Measurements from ENCODE around the gene TBC1D22A.

TBC1D22A gene

DNA sequence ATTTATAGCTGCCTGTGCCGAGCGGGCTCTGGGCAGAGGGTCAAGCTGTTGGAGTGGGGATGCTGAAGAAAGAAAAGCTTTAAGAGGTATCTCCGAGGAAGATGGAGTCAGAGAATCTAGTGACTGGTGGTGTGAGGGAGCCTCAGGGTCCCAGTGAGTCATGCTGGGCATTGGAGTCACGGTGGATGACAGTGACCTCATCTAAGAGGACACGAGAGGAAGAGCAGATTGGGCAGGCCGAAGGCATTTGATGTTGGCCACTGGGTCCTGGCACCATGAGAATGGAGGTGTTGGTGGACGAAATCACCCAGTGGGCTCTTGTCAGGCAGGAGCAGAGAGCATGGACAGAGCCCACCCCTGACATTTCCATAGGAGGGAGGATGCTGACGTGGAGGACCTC lies 68.4 kb downstream of the TBC1D22A start:
- no peaks in the 10 kb centered on the region for H4K20me1 ChIP-seq (ENCODE audit: insufficient read depth, low read length)
- no peak overlapping the region for H2AFZ ChIP-seq (ENCODE audit: low read length)
- no peaks in the 10 kb centered on the region for H3K27me3 ChIP-seq (ENCODE audit: insufficient read depth, low read length)
- H3F3A ChIP-seq (ENCODE audit: insufficient read depth, low read length): no peaks in the 10 kb centered on the region
- no peak overlapping the region for H3K9ac ChIP-seq (ENCODE audit: low read length)
- peaks cover 54% of the 10 kb centered on the region for H3K36me3 ChIP-seq (ENCODE audit: insufficient read depth, low read length)
- no peak overlapping the region for H3K4me3 ChIP-seq (ENCODE audit: low read depth, low read length, poor library complexity, severe bottlenecking)
- no peaks in the 10 kb centered on the region for H3K9me2 ChIP-seq (ENCODE audit: low read depth, low read length)
- no peaks in the 10 kb centered on the region for H3K79me2 ChIP-seq (ENCODE audit: insufficient read depth, low read length)
- no peaks in the 10 kb centered on the region for H3K4me1 ChIP-seq (ENCODE audit: insufficient read depth, low read length, severe bottlenecking)
- H3K27ac ChIP-seq (ENCODE audit: low read depth, low read length, poor library complexity, severe bottlenecking): no peak overlapping the region
- no peak overlapping the region for H3K4me2 ChIP-seq (ENCODE audit: low read length)
- H3K9me3 ChIP-seq (ENCODE audit: low read length): peaks cover 6% of the 10 kb centered on the region; the same call in 1 of the 2 replicates
- no peak for TF ChIP-seq EZH2 (IDR thresholded peaks at IDR 0.05; ENCODE audit: borderline replicate concordance, low read length)
- TF ChIP-seq, protein P1, sequence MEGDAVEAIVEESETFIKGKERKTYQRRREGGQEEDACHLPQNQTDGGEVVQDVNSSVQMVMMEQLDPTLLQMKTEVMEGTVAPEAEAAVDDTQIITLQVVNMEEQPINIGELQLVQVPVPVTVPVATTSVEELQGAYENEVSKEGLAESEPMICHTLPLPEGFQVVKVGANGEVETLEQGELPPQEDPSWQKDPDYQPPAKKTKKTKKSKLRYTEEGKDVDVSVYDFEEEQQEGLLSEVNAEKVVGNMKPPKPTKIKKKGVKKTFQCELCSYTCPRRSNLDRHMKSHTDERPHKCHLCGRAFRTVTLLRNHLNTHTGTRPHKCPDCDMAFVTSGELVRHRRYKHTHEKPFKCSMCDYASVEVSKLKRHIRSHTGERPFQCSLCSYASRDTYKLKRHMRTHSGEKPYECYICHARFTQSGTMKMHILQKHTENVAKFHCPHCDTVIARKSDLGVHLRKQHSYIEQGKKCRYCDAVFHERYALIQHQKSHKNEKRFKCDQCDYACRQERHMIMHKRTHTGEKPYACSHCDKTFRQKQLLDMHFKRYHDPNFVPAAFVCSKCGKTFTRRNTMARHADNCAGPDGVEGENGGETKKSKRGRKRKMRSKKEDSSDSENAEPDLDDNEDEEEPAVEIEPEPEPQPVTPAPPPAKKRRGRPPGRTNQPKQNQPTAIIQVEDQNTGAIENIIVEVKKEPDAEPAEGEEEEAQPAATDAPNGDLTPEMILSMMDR (IDR thresholded peaks at IDR 0.05; ENCODE audit: low read length): no peak

DNA sequence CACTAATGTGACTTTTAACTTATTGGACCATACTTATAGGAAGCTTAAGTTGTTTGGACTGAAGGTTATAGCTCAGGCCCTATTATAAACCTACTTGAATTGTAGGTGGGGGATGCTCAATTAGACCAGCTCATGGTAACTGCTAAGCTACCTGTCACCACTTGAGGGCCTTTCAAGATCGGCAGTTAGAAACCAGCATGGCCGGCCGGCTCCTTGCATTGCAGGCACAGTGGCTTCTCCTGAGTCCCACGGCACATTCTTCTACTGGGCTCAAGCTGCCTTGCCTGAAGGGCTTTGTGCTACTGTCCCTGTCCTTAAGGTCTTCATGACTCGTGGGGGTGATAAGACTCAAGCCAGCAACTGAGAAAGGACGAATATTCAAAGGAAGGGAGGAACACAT lies 70.8 kb downstream of the TBC1D22A start:
- Histone ChIP-seq H3K9me2 (ENCODE audit: low read depth, low read length) (no peaks in the 10 kb centered on the region), H3K9ac (ENCODE audit: low read length) (no peak overlapping the region), H3K4me3 (ENCODE audit: low read depth, low read length, poor library complexity, severe bottlenecking) (no peak overlapping the region), H3F3A (ENCODE audit: insufficient read depth, low read length) (no peaks in the 10 kb centered on the region), H3K79me2 (ENCODE audit: insufficient read depth, low read length) (no peaks in the 10 kb centered on the region), H3K27me3 (ENCODE audit: insufficient read depth, low read length) (no peaks in the 10 kb centered on the region), H3K4me2 (ENCODE audit: low read length) (no peak overlapping the region), H3K36me3 (ENCODE audit: insufficient read depth, low read length) (peaks cover 34% of the 10 kb centered on the region), H3K4me1 (ENCODE audit: insufficient read depth, low read length, severe bottlenecking) (no peaks in the 10 kb centered on the region), H3K9me3 (ENCODE audit: low read length) (peaks cover 8% of the 10 kb centered on the region; the same call in 1 of the 2 replicates), H2AFZ (ENCODE audit: low read length) (no peak overlapping the region), H4K20me1 (ENCODE audit: insufficient read depth, low read length) (no peaks in the 10 kb centered on the region), H3K27ac (ENCODE audit: low read depth, low read length, poor library complexity, severe bottlenecking) (no peak overlapping the region)
- no peak for TF ChIP-seq EZH2 (IDR thresholded peaks at IDR 0.05; ENCODE audit: borderline replicate concordance, low read length)
- TF ChIP-seq, protein P1 (IDR thresholded peaks at IDR 0.05; ENCODE audit: low read length): peak; percentile 42

DNA sequence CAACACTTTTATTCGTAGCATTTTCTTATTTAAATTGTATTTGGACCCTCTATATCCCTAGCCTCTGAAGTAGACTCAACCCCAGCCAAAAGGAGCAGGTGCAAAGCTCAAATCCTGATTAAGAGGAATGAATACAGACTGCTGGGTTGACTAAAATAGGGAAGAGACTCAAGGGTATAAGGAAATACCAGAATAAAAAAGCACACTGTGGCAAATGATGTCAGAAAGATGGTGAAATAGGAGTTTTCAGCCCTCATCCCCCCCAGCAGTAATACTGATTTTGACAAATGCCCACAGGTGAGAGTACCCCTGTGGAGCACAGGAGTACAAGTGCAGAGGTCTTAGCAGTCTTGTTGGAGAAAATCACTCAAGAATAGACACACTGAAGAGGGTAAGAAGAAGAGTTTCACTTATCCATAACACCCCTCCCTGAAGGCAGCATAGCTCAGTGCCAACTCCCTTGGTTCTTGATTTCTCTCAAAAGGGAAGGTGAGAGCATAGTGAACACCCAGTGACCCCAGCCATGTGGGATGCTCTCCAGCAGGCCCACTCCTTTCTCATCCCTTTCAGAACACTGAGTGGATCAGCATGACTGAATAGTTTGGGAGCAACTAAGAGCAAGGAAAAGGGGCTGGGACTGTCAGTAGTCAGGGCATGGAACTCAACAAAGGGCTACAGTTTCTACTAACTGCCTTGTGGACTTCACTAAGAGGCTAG lies 71.7 kb downstream of the TBC1D22A start:
- Histone ChIP-seq H4K20me1 (ENCODE audit: insufficient read depth, low read length) (no peaks in the 10 kb centered on the region), H3K9me2 (ENCODE audit: low read depth, low read length) (no peaks in the 10 kb centered on the region), H2AFZ (ENCODE audit: low read length) (no peak overlapping the region), H3K27ac (ENCODE audit: low read depth, low read length, poor library complexity, severe bottlenecking) (no peak overlapping the region), H3K9me3 (ENCODE audit: low read length) (peaks cover 8% of the 10 kb centered on the region; the same call in 1 of the 2 replicates), H3K9ac (ENCODE audit: low read length) (no peak overlapping the region), H3F3A (ENCODE audit: insufficient read depth, low read length) (no peaks in the 10 kb centered on the region), H3K4me1 (ENCODE audit: insufficient read depth, low read length, severe bottlenecking) (no peaks in the 10 kb centered on the region), H3K36me3 (ENCODE audit: insufficient read depth, low read length) (peaks cover 24% of the 10 kb centered on the region), H3K79me2 (ENCODE audit: insufficient read depth, low read length) (no peaks in the 10 kb centered on the region), H3K27me3 (ENCODE audit: insufficient read depth, low read length) (no peaks in the 10 kb centered on the region), H3K4me3 (ENCODE audit: low read depth, low read length, poor library complexity, severe bottlenecking) (no peak overlapping the region), H3K4me2 (ENCODE audit: low read length) (no peak overlapping the region)
- TF ChIP-seq, protein P1 (IDR thresholded peaks at IDR 0.05; ENCODE audit: low read length): no peak
- TF ChIP-seq EZH2 (IDR thresholded peaks at IDR 0.05; ENCODE audit: borderline replicate concordance, low read length): no peak
